GM18505 (cell line): ENCODE data around the gene MRPL9.
"Not testable (repeated sequence)": the region's sequence is repeated elsewhere in the genome, so short reads cannot be mapped to it uniquely, and the experiment has no call there.

ENCODE experiments used
- ATAC-seq: cut with Tn5 transposase; IDR thresholded peaks from one replicate; pipeline ENCODE4 v1.9.1; 2021; ENCODE audit not compliant: unreplicated experiment
- POLR2A ChIP-seq: IDR thresholded peaks from 4 replicates; pipeline ENCODE4 v1.6.1; 2011; ENCODE audit warnings: borderline replicate concordance; ENCODE audit not compliant: insufficient read depth, insufficient read length; ENCODE audit errors: extremely low read depth

The MRPL9 gene

GRCh38 chr1:151737026-151737425 lies 26.3 kb downstream of the MRPL9 start:
- ATAC-seq = no peak

GRCh38 chr1:151733995-151734394 lies 29.3 kb downstream of the MRPL9 start:
- not testable (repeated sequence) for ATAC-seq

More at GRCh38 chr1:151737026-151737425, 26.3 kb downstream of the MRPL9 start:
- no peak for TF ChIP-seq POLR2A

GRCh38 chr1:151733126-151733525 lies 30.2 kb downstream of the MRPL9 start:
- ATAC-seq = no peak
- TF ChIP-seq POLR2A = no peak

- no peak for TF ChIP-seq POLR2A
- ATAC-seq = no peak
These were observed 33.4 kb downstream of the MRPL9 start for GRCh38 chr1:151729966-151730291.

GRCh38 chr1:151729157-151729965 lies 33.9 kb downstream of the MRPL9 start:
- ATAC-seq = no peak
- TF ChIP-seq POLR2A = no peak

GRCh38 chr1:151728151-151729054 lies 34.9 kb downstream of the MRPL9 start:
- no peak for TF ChIP-seq POLR2A
- no peak for ATAC-seq

GRCh38 chr1:151723726-151724370 lies 39.4 kb downstream of the MRPL9 start:
- no peak for TF ChIP-seq POLR2A
- ATAC-seq = no peak

- ATAC-seq = no peak
- no peak for TF ChIP-seq POLR2A
These were observed 41.3 kb downstream of the MRPL9 start for GRCh38 chr1:151721788-151722510.

- no peak for TF ChIP-seq POLR2A
- ATAC-seq = no peak
These were observed 42.1 kb downstream of the MRPL9 start, which contains the start of gene RIIAD1 for GRCh38 chr1:151720974-151721787. Gene RIIAD1 (plus strand): TSS chr1:151721522. CDS start chr1:151721537, 15 bp downstream.

GRCh38 chr1:151720554-151720953 lies 42.7 kb downstream of the MRPL9 start:
- no peak for ATAC-seq
- TF ChIP-seq POLR2A = no peak

GRCh38 chr1:151720125-151720524 lies 43.2 kb downstream of the MRPL9 start:
- no peak for ATAC-seq
- TF ChIP-seq POLR2A = no peak

- no peak for TF ChIP-seq POLR2A
- ATAC-seq = no peak
These were observed 44.6 kb downstream of the MRPL9 start for GRCh38 chr1:151718666-151719065.
